A549 (cell line): Measurements from ENCODE around the gene RBM18.

Experiments used
- CTCF ChIP-seq: fragments of >200 bp; sonication (Bioruptor Twin); formaldehyde crosslinking; IDR thresholded peaks from 3 replicates; pipeline ENCODE4 v1.5.1; 2016
- EHF ChIP-seq: fragments of 250-450 bp; sonication (Bioruptor Pico); IDR thresholded peaks from 2 replicates; pipeline ENCODE4 v1.5.0; 2020; ENCODE audit warnings: mild to moderate bottlenecking
- MAFK ChIP-seq: fragments of 450-650 bp; IDR thresholded peaks from 2 replicates; pipeline ENCODE4 v1.6.1; 2014; ENCODE audit not compliant: partially characterized antibody
- POLR2A ChIP-seq: IDR thresholded peaks from 2 replicates; pipeline ENCODE4 v1.6.1; 2012; ENCODE audit warnings: mild to moderate bottlenecking, low read length
- TP53 ChIP-seq: fragments of 250-450 bp; sonication (Bioruptor Pico); IDR thresholded peaks from 2 replicates; pipeline ENCODE4 v1.5.0; 2021; ENCODE audit warnings: mild to moderate bottlenecking, moderate library complexity

GRCh38 chr9:122200960-122201595 lies 63.6 kb downstream of the RBM18 start:
- no peak for TF ChIP-seq POLR2A
- no peak for TF ChIP-seq MAFK
- TF ChIP-seq EHF (CRISPR knock-in tag): no peak
- TF ChIP-seq TP53 (CRISPR knock-in tag): no peak
- TF ChIP-seq CTCF: no peak
